HCT116 (cell line): ENCODE results near the gene TOPBP1. TPM values are rescaled to one million over a fixed set of nuclear protein-coding genes. Genes with fewer than 3 reads are reported as not detected.

Source experiments
- ATAC-seq: fragments of 200-7000 bp; cut with Tn5 transposase; 2 replicates; pipeline ENCODE4 v1.9.1; 2020; ENCODE audit warnings: mild to moderate bottlenecking, moderate library complexity
- BruUV-seq: library from RNA; stranded (reverse); fragments of 400-500 nt; replicated peaks from 2 replicates; lab custom pipeline; 2021; lab: Mats Ljungman, UMichigan
- CTCF ChIA-PET: fragments of 300-600 bp; sonication (Branson Sonifier 250); formaldehyde crosslinking; loops from one replicate; lab custom pipeline; 2021; ENCODE audit warnings: antibody characterized with exemption; lab: Charles Lee
- POLR2A ChIA-PET: fragments of 300-600, 350-600 bp; sonication (Branson Sonifier 250); formaldehyde crosslinking; loops from one replicate; lab custom pipeline; 2021; ENCODE audit warnings: antibody characterized with exemption; lab: Charles Lee
- RAD21 ChIA-PET, 2 experiments: fragments of 300-600 bp; sonication (Branson Sonifier 250); formaldehyde crosslinking; loops; one replicate each; lab custom pipeline; 2023; ENCODE audit warnings: low total read pairs in 2 of 2; ENCODE audit not compliant: uncharacterized antibody in 2 of 2, unreplicated experiment in 2 of 2, low non-redundant PET in 1 of 2; lab: Charles Lee
- DNase-seq: peaks from one replicate; pipeline ENCODE4 v3.0.0-alpha.2; 2010; ENCODE audit warnings: low read depth, low spot score
- H2AFZ ChIP-seq: fragments of 200-600 bp; shearing (Covaris generic), sonication (generic); 2 replicates; pipeline ENCODE4 v1.6.1; 2017; ENCODE audit warnings: low read depth, mixed run types, mixed read lengths, antibody characterized with exemption, low read length; ENCODE audit not compliant: poor library complexity, severe bottlenecking
- H3K27ac ChIP-seq: 2 replicates; pipeline ENCODE4 v1.5.1; 2012; ENCODE audit warnings: low read depth, low read length
- H3K27me3 ChIP-seq: fragments of 200-600 bp; sonication (generic); 2 replicates; pipeline ENCODE4 v1.6.1; 2016; ENCODE audit warnings: mixed run types, low read length, mixed read lengths; ENCODE audit not compliant: insufficient read depth
- H3K36me3 ChIP-seq, 2 experiments: fragments of 200-500 bp in 1 of 2; fragments of 200-600 bp in 1 of 2; sonication (Bioruptor generic) in 1 of 2; sonication (generic) in 1 of 2; 2 replicates each; pipeline versions ENCODE4 v1.5.1 to v1.6.1; 2014 to 2016; ENCODE audit warnings: low read length in 2 of 2, inconsistent platforms in 1 of 2, mixed read lengths in 1 of 2, mixed run types in 1 of 2; ENCODE audit not compliant: insufficient read depth in 2 of 2, control insufficient read depth in 1 of 2
- H3K4me1 ChIP-seq, 2 experiments: fragments of 200-600 bp in 1 of 2; sonication (generic) in 1 of 2; 2 replicates each; pipeline versions ENCODE4 v1.5.1 to v1.6.1; 2012 to 2017; ENCODE audit warnings: low read length in 2 of 2, inconsistent platforms in 1 of 2, mild to moderate bottlenecking in 1 of 2, mixed read lengths in 1 of 2, mixed run types in 1 of 2, moderate library complexity in 1 of 2; ENCODE audit not compliant: insufficient read depth in 2 of 2, control insufficient read depth in 1 of 2
- H3K4me2 ChIP-seq: fragments of 200-600 bp; sonication (generic); 2 replicates; pipeline ENCODE4 v1.6.1; 2017; ENCODE audit warnings: mixed run types, low read length, mixed read lengths
- H3K4me3 ChIP-seq, 2 experiments: fragments of 200-600 bp in 1 of 2; sonication (generic) in 1 of 2; replicated peaks in 1 of 2; 2 replicates each; pipeline ENCODE4 v1.5.1; 2011 to 2016; ENCODE audit warnings: low read length in 2 of 2, control low read depth in 1 of 2, low read depth in 1 of 2, mild to moderate bottlenecking in 1 of 2, mixed read lengths in 1 of 2, mixed run types in 1 of 2
- H3K79me2 ChIP-seq: fragments of 200-600 bp; sonication (generic); 2 replicates; pipeline ENCODE4 v1.6.1; 2017; ENCODE audit warnings: mild to moderate bottlenecking, mixed run types, low read length, moderate library complexity, mixed read lengths; ENCODE audit not compliant: insufficient read depth
- H3K9ac ChIP-seq: fragments of 200-600 bp; sonication (generic); 2 replicates; pipeline ENCODE4 v1.6.1; 2016; ENCODE audit warnings: low read length, mixed read lengths
- H3K9me2 ChIP-seq: fragments of 200-600 bp; sonication (generic), shearing (Covaris generic); 2 replicates; pipeline ENCODE4 v1.6.1; 2017; ENCODE audit warnings: mixed run types, mild to moderate bottlenecking, moderate library complexity; ENCODE audit not compliant: insufficient read depth
- H3K9me3 ChIP-seq, 2 experiments: fragments of 200-500 bp in 1 of 2; fragments of 200-600 bp in 1 of 2; sonication (Bioruptor generic) in 1 of 2; sonication (generic) in 1 of 2; 2 replicates each; pipeline ENCODE4 v1.6.1; 2014 to 2017; ENCODE audit warnings: low read length in 2 of 2, mixed read lengths in 2 of 2, inconsistent platforms in 1 of 2, low read depth in 1 of 2, mild to moderate bottlenecking in 1 of 2, mixed run types in 1 of 2, moderate library complexity in 1 of 2; ENCODE audit not compliant: control insufficient read depth in 1 of 2, insufficient read depth in 1 of 2
- H4K20me1 ChIP-seq: fragments of 200-600 bp; sonication (generic), shearing (Covaris generic); 2 replicates; pipeline ENCODE4 v1.6.1; 2017; ENCODE audit warnings: mixed run types, mild to moderate bottlenecking, moderate library complexity; ENCODE audit not compliant: insufficient read depth
- CBX3 ChIP-seq: IDR thresholded peaks from 2 replicates; pipeline ENCODE4 v1.6.1; 2012; ENCODE audit warnings: low read depth
- EGR1 ChIP-seq: IDR thresholded peaks from 2 replicates; pipeline ENCODE4 v1.6.1; 2012; ENCODE audit warnings: low read depth
- ELF1 ChIP-seq: IDR thresholded peaks from 2 replicates; pipeline ENCODE4 v1.6.1; 2012; ENCODE audit warnings: low read depth, borderline replicate concordance
- EZH2phosphoT487 ChIP-seq: fragments of 200-600 bp; IDR thresholded peaks from 2 replicates; pipeline ENCODE4 v1.6.1; 2018; ENCODE audit warnings: antibody characterized with exemption, borderline replicate concordance
- FOSL1 ChIP-seq: IDR thresholded peaks from 2 replicates; pipeline ENCODE4 v1.6.1; 2012; ENCODE audit warnings: low read depth
- JUND ChIP-seq: IDR thresholded peaks from 2 replicates; pipeline ENCODE4 v1.6.1; 2012
- POLR2A ChIP-seq: IDR thresholded peaks from 2 replicates; pipeline ENCODE4 v1.7.0; 2011; ENCODE audit warnings: borderline replicate concordance; ENCODE audit not compliant: insufficient read depth, insufficient read length; ENCODE audit errors: extremely low read depth
- POLR2AphosphoS5 ChIP-seq: IDR thresholded peaks from 2 replicates; pipeline ENCODE4 v1.6.1; 2011; ENCODE audit warnings: mild to moderate bottlenecking, low read depth, low read length, moderate library complexity
- SIN3A ChIP-seq: IDR thresholded peaks from 2 replicates; pipeline ENCODE4 v1.6.1; 2012; ENCODE audit warnings: low read depth
- SRF ChIP-seq: IDR thresholded peaks from 2 replicates; pipeline ENCODE4 v1.6.1; 2012; ENCODE audit warnings: low read depth
- ZFX ChIP-seq: fragments of 450-650 bp; IDR thresholded peaks from 2 replicates; pipeline ENCODE4 v1.6.1; 2017
- ZNF274 ChIP-seq: fragments of 200-500 bp; sonication (Bioruptor generic); IDR thresholded peaks from 2 replicates; pipeline ENCODE4 v1.6.1; 2014; ENCODE audit warnings: mild to moderate bottlenecking, low read depth, low read length, inconsistent platforms
- intact Hi-C: fragments of 100-400 bp; cut with micrococcal nuclease; formaldehyde crosslinking; loops from 2 replicates; pipeline ENCODE4 v1.10.0; 2022
- total RNA-seq: library from RNA; stranded (reverse); gene quantifications from one replicate; pipeline ENCODE4 v1.2.1, GENCODE V29; 2021; ENCODE audit not compliant: unreplicated experiment
- TF ChIP-seq, protein P1 (sequence below): IDR thresholded peaks from 2 replicates; pipeline ENCODE4 v1.6.1; 2012; ENCODE audit warnings: low read depth
- TF ChIP-seq, protein P2 (sequence below): IDR thresholded peaks from 2 replicates; pipeline ENCODE4 v1.6.1; 2012
- TF ChIP-seq, protein P3 (sequence below), 3 experiments: fragments of 200-600 bp in 1 of 3; sonication (generic) in 1 of 3; IDR thresholded peaks in 2 of 3; conservative IDR thresholded peaks in 1 of 3; 2 replicates each; pipeline ENCODE4 v1.5.1; 2012 to 2017; ENCODE audit warnings: low read depth in 2 of 3, low read length in 2 of 3, antibody characterized with exemption in 1 of 3, borderline replicate concordance in 1 of 3, control low read depth in 1 of 3, mild to moderate bottlenecking in 1 of 3, mixed read lengths in 1 of 3, mixed run types in 1 of 3, moderate library complexity in 1 of 3; ENCODE audit not compliant: insufficient read depth in 1 of 3

TOPBP1 gene
- total RNA-seq, 1 experiment from 2014 or later, result 42.2 TPM

DNA sequence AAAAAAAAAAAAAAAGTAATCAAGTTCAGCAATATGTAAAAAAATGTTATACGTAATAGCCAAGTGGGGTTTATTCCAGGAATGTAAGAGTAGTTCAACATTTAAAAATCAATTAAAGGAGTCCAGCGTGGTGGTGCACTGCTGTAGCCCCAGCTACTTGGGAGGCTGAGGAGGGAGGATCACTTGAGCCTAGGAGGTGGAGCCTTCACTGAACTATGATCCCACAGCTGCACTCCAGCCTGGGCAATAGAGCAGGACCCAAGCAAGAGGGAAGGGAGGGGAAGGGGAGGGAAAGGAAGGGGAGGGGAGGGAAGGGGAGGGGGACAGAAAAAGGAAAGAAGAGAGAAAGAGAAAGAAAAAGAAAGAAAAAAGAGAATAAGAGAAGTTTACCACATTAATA lies 10.7 kb upstream of the TOPBP1 start:
- RAD21 ChIA-PET, result no interaction called here
- no peak overlapping the region for H3K9ac ChIP-seq
- H3K27ac ChIP-seq, result no peak overlapping the region
- intact Hi-C loops, result no loop called here
- no peak for TF ChIP-seq ZNF274
- TF ChIP-seq POLR2A, result no peak
- TF ChIP-seq, protein P1, sequence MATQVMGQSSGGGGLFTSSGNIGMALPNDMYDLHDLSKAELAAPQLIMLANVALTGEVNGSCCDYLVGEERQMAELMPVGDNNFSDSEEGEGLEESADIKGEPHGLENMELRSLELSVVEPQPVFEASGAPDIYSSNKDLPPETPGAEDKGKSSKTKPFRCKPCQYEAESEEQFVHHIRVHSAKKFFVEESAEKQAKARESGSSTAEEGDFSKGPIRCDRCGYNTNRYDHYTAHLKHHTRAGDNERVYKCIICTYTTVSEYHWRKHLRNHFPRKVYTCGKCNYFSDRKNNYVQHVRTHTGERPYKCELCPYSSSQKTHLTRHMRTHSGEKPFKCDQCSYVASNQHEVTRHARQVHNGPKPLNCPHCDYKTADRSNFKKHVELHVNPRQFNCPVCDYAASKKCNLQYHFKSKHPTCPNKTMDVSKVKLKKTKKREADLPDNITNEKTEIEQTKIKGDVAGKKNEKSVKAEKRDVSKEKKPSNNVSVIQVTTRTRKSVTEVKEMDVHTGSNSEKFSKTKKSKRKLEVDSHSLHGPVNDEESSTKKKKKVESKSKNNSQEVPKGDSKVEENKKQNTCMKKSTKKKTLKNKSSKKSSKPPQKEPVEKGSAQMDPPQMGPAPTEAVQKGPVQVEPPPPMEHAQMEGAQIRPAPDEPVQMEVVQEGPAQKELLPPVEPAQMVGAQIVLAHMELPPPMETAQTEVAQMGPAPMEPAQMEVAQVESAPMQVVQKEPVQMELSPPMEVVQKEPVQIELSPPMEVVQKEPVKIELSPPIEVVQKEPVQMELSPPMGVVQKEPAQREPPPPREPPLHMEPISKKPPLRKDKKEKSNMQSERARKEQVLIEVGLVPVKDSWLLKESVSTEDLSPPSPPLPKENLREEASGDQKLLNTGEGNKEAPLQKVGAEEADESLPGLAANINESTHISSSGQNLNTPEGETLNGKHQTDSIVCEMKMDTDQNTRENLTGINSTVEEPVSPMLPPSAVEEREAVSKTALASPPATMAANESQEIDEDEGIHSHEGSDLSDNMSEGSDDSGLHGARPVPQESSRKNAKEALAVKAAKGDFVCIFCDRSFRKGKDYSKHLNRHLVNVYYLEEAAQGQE, result no peak
- TF ChIP-seq, protein P2, sequence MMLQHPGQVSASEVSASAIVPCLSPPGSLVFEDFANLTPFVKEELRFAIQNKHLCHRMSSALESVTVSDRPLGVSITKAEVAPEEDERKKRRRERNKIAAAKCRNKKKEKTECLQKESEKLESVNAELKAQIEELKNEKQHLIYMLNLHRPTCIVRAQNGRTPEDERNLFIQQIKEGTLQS, result no peak
- no peak for TF ChIP-seq SIN3A
- TF ChIP-seq CBX3, result no peak
- TF ChIP-seq JUND, result no peak
- no peak for TF ChIP-seq ELF1
- TF ChIP-seq POLR2AphosphoS5, result no peak
- TF ChIP-seq FOSL1, result no peak
- TF ChIP-seq SRF, result no peak
- no peak for TF ChIP-seq EGR1
- no peak for TF ChIP-seq ZFX
- TF ChIP-seq, protein P3, sequence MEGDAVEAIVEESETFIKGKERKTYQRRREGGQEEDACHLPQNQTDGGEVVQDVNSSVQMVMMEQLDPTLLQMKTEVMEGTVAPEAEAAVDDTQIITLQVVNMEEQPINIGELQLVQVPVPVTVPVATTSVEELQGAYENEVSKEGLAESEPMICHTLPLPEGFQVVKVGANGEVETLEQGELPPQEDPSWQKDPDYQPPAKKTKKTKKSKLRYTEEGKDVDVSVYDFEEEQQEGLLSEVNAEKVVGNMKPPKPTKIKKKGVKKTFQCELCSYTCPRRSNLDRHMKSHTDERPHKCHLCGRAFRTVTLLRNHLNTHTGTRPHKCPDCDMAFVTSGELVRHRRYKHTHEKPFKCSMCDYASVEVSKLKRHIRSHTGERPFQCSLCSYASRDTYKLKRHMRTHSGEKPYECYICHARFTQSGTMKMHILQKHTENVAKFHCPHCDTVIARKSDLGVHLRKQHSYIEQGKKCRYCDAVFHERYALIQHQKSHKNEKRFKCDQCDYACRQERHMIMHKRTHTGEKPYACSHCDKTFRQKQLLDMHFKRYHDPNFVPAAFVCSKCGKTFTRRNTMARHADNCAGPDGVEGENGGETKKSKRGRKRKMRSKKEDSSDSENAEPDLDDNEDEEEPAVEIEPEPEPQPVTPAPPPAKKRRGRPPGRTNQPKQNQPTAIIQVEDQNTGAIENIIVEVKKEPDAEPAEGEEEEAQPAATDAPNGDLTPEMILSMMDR (IDR thresholded peaks at IDR 0.05 in 2 of 3, conservative IDR thresholded peaks at IDR 0.05 in 1 of 3; ENCODE audit: borderline replicate concordance in 1 of 3, insufficient read depth in 1 of 3, low read depth in 2 of 3, low read length in 2 of 3), result no peak
- no peak for TF ChIP-seq EZH2phosphoT487
- no peaks in the 10 kb centered on the region for H3K79me2 ChIP-seq
- H3K9me3 ChIP-seq, result no peaks in the 10 kb centered on the region
- H4K20me1 ChIP-seq, result no peaks in the 10 kb centered on the region
- H2AFZ ChIP-seq, result no peak overlapping the region
- H3K36me3 ChIP-seq, result no peaks in the 10 kb centered on the region
- H3K4me1 ChIP-seq, result no peaks in the 10 kb centered on the region
- H3K9me2 ChIP-seq, result no peaks in the 10 kb centered on the region
- no peak for DNase-seq
- no TSS peak for BruUV-seq
- no peak overlapping the region for H3K4me2 ChIP-seq
- ATAC-seq, result no peak
- H3K27me3 ChIP-seq, result no peaks in the 10 kb centered on the region
- POLR2A ChIA-PET, result no interaction called here
- CTCF ChIA-PET, result no interaction called here
- no peak overlapping the region for H3K4me3 ChIP-seq
